Esophagus squamous epithelium (tissue), 5 donors: ENCODE results near the gene RAMP3. TPM values are rescaled to one million over a fixed set of nuclear protein-coding genes. Genes with fewer than 3 reads are reported as not detected.

Source experiments
- DNase-seq: peaks from one replicate; lab custom pipeline; 2025; lab: John Stamatoyannopoulos, UW
- H3K27ac ChIP-seq, 4 donors: fragments of 200-600 bp; sonication (generic); one replicate each; pipeline ENCODE4 v1.5.1; 2016 to 2019; ENCODE audit warnings: mild to moderate bottlenecking in 1 of 4
- H3K27me3 ChIP-seq, 4 donors: fragments of 200-600 bp; sonication (generic); 1 replicate in 3 of 4; 2 replicates in 1 of 4; pipeline versions ENCODE4 v1.5.1 to v1.6.0; 2017 to 2021; ENCODE audit warnings: antibody characterized with exemption in 1 of 4
- H3K36me3 ChIP-seq, 3 donors: fragments of 200-600 bp; sonication (generic); one replicate each; pipeline ENCODE4 v1.5.1; 2016 to 2019
- H3K4me1 ChIP-seq, 3 donors: fragments of 200-600 bp; sonication (generic); one replicate each; pipeline ENCODE4 v1.5.1; 2017 to 2019
- H3K4me3 ChIP-seq, 4 donors: fragments of 200-600 bp; sonication (generic); 1 replicate in 3 of 4; 2 replicates in 1 of 4; pipeline ENCODE4 v1.5.1; 2016 to 2019; ENCODE audit warnings: mild to moderate bottlenecking in 2 of 4, moderate library complexity in 1 of 4
- H3K9me3 ChIP-seq, 3 donors: fragments of 200-600 bp; sonication (generic); one replicate each; pipeline ENCODE4 v1.5.1; 2016 to 2019
- POLR2A ChIP-seq, 4 donors: fragments of 450-650 bp; IDR thresholded peaks; one replicate each; pipeline ENCODE4 v1.6.1; 2017; ENCODE audit warnings: antibody characterized with exemption in 4 of 4, mild to moderate bottlenecking in 4 of 4, moderate library complexity in 3 of 4
- WGBS, 2 donors: methylation state at CpG; one replicate each; pipeline ENCODE4 v1.1.5; 2018; 5-methylcytosine and 5-hydroxymethylcytosine counted together
- intact Hi-C: fragments of 100-400 bp; cut with DNase I; formaldehyde crosslinking; loops from one replicate; pipeline ENCODE4 v1.15.0; 2022
- total RNA-seq, 4 donors: library from RNA; depleted of rRNA; stranded (reverse); fragments of >200 nt; gene quantifications; one replicate each; pipeline ENCODE4 v1.1.0, GENCODE V29; 2016
- TF ChIP-seq, protein P1 (sequence below), 6 experiments: fragments of 450-650 bp in 4 of 6; fragments of 200-600 bp in 2 of 6; sonication (generic) in 2 of 6; IDR thresholded peaks; one replicate each; pipeline ENCODE4 v1.5.1; 2016 to 2019; ENCODE audit warnings: antibody characterized with exemption in 6 of 6, mild to moderate bottlenecking in 4 of 6, moderate library complexity in 4 of 6
- donor health status: DM: yes; HTN: yes; CAD: no.

Gene RAMP3
- total RNA-seq, 4 donors from 2014 or later = 7.1 to 35.9 (median 13.2) TPM

GRCh38 chr7:45126201-45126600, 31.4 kb upstream of the RAMP3 start:
- Histone ChIP-seq H3K9me3 (no peaks in the 10 kb centered on the region), H3K27ac (no peak overlapping the region), H3K36me3 (no peaks in the 10 kb centered on the region), H3K4me3 (no peak overlapping the region), H3K4me1 (no peaks in the 10 kb centered on the region), H3K27me3 (no peaks in the 10 kb centered on the region)
- TF ChIP-seq, protein P1, sequence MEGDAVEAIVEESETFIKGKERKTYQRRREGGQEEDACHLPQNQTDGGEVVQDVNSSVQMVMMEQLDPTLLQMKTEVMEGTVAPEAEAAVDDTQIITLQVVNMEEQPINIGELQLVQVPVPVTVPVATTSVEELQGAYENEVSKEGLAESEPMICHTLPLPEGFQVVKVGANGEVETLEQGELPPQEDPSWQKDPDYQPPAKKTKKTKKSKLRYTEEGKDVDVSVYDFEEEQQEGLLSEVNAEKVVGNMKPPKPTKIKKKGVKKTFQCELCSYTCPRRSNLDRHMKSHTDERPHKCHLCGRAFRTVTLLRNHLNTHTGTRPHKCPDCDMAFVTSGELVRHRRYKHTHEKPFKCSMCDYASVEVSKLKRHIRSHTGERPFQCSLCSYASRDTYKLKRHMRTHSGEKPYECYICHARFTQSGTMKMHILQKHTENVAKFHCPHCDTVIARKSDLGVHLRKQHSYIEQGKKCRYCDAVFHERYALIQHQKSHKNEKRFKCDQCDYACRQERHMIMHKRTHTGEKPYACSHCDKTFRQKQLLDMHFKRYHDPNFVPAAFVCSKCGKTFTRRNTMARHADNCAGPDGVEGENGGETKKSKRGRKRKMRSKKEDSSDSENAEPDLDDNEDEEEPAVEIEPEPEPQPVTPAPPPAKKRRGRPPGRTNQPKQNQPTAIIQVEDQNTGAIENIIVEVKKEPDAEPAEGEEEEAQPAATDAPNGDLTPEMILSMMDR (IDR thresholded peaks at IDR 0.05) = no peak
- TF ChIP-seq POLR2A (IDR thresholded peaks at IDR 0.05) = no peak
- intact Hi-C loops = no loop called here
- no peak for DNase-seq
- 85% methylated on average over 4 of the region's 6 CpGs; no CpG with 5 or more reads in 1 of the 2 donors for WGBS, 2 donors

- H3K4me3 ChIP-seq = no peak overlapping the region
- H3K9me3 ChIP-seq = no peaks in the 10 kb centered on the region
- H3K36me3 ChIP-seq = no peaks in the 10 kb centered on the region
- H3K27ac ChIP-seq = no peak overlapping the region
- intact Hi-C loops = no loop called here
- no peaks in the 10 kb centered on the region for H3K27me3 ChIP-seq
- no peaks in the 10 kb centered on the region for H3K4me1 ChIP-seq
- no peak for DNase-seq
- WGBS, 2 donors = 58 to 62% methylated on average over 1 to 4 of the region's 6 CpGs
- TF ChIP-seq, protein P1 (IDR thresholded peaks at IDR 0.05) = no peak
- no peak for TF ChIP-seq POLR2A (IDR thresholded peaks at IDR 0.05)
Measured at GRCh38 chr7:45126920-45127319, 30.7 kb upstream of the RAMP3 start.

- 85 to 87% methylated on average over 11 to 12 of the region's 15 CpGs for WGBS, 2 donors
- H3K36me3 ChIP-seq = no peaks in the 10 kb centered on the region
- H3K9me3 ChIP-seq = no peaks in the 10 kb centered on the region
- no peak for TF ChIP-seq POLR2A (IDR thresholded peaks at IDR 0.05)
- TF ChIP-seq, protein P1 (IDR thresholded peaks at IDR 0.05) = no peak
- DNase-seq = no peak
- peaks cover 0 to 8% (median 0%) of the 10 kb centered on the region in 4 donors for H3K27me3 ChIP-seq
- H3K4me3 ChIP-seq = no peak overlapping the region
- intact Hi-C loops = no loop called here
- H3K27ac ChIP-seq = no peak overlapping the region
- H3K4me1 ChIP-seq = no peaks in the 10 kb centered on the region
Measured at GRCh38 chr7:45129181-45129800, 28.3 kb upstream of the RAMP3 start.

DNA sequence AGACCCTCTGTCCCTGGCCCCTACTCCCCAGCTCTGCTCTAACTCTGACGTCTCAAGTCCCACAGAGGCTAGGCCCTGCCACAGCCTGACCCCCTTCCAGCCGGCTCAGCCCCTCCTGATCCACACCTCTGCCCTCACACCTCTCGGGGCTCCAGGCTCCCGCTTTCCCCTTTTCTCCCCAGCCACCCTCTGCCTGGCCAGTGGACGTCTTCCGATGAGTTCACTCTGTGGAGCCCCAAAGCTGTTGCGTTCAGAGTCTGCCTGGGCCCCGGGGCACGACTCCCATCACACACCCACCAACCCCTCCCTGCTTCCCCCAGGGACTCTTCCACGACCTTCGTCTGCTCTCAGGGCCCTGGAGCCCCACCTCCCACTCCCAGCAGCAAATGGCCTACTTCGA, 27.7 kb upstream of the RAMP3 start:
- no peaks in the 10 kb centered on the region for H3K4me1 ChIP-seq
- no peak overlapping the region for H3K27ac ChIP-seq
- intact Hi-C loops = loop anchor here (10.0 kb wide), 2 partner anchors 165 to 275 kb away; no protein-coding TSS in a partner anchor
- H3K27me3 ChIP-seq = peaks cover 0 to 8% (median 0%) of the 10 kb centered on the region in 4 donors
- TF ChIP-seq, protein P1 (IDR thresholded peaks at IDR 0.05) = no peak
- TF ChIP-seq POLR2A (IDR thresholded peaks at IDR 0.05) = no peak
- 71 to 80% methylated on average over 12 of the region's 12 CpGs for WGBS, 2 donors
- H3K9me3 ChIP-seq = no peaks in the 10 kb centered on the region
- no peak for DNase-seq
- no peaks in the 10 kb centered on the region for H3K36me3 ChIP-seq
- H3K4me3 ChIP-seq = no peak overlapping the region

DNA sequence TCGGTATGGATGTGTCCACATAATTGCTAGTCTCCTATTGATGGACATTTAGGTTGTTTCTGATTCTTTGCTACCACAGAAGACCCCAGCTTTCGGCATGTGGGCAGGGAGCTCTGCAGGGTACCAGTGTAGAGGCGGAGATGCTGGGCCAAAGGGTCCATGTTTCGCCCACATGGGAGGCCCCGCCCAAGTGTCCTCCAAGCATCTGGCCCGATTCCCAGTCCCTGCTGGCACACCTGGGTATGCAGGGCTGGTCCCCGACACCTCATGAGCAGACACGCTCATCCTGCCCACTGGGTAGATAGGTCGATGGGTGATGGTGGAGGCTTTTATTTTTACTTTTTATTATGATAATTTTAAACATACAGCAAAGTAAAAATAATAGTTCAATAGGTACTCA, 26.7 kb upstream of the RAMP3 start:
- H3K27me3 ChIP-seq = peaks cover 0 to 8% (median 0%) of the 10 kb centered on the region in 4 donors
- no peaks in the 10 kb centered on the region for H3K9me3 ChIP-seq
- DNase-seq = no peak
- H3K4me3 ChIP-seq = no peak overlapping the region
- TF ChIP-seq, protein P1 (IDR thresholded peaks at IDR 0.05) = no peak
- no peak for TF ChIP-seq POLR2A (IDR thresholded peaks at IDR 0.05)
- 49 to 59% methylated on average over 6 to 8 of the region's 9 CpGs for WGBS, 2 donors
- intact Hi-C loops = loop anchor here (10.0 kb wide), 2 partner anchors 166 to 276 kb away; no protein-coding TSS in a partner anchor
- no peaks in the 10 kb centered on the region for H3K4me1 ChIP-seq
- H3K36me3 ChIP-seq = no peaks in the 10 kb centered on the region
- no peak overlapping the region for H3K27ac ChIP-seq
